Upper lobe of left lung (tissue), 4 donors: ENCODE results near the gene LIPA.

Experiments
- EP300 ChIP-seq, 4 donors: sonication (generic); formaldehyde crosslinking; IDR thresholded peaks; one replicate each; pipeline ENCODE4 v1.5.1; 2017; ENCODE audit warnings: antibody characterized with exemption in 4 of 4, control low read depth in 2 of 4
- POLR2A ChIP-seq, 4 donors: fragments of 450-650 bp; IDR thresholded peaks; one replicate each; pipeline ENCODE4 v1.5.1; 2016 to 2017; ENCODE audit warnings: antibody characterized with exemption in 4 of 4, mild to moderate bottlenecking in 2 of 4
- POLR2AphosphoS5 ChIP-seq, 2 donors: sonication (generic); formaldehyde crosslinking; IDR thresholded peaks; one replicate each; pipeline ENCODE4 v1.5.1; 2017; ENCODE audit warnings: antibody characterized with exemption in 2 of 2
- TF ChIP-seq, protein P1 (sequence below), 6 experiments: fragments of 450-650 bp in 4 of 6; fragments of 200-600 bp in 2 of 6; sonication (generic) in 2 of 6; IDR thresholded peaks; one replicate each; pipeline ENCODE4 v1.5.1; 2016 to 2019; ENCODE audit warnings: antibody characterized with exemption in 6 of 6

DNA sequence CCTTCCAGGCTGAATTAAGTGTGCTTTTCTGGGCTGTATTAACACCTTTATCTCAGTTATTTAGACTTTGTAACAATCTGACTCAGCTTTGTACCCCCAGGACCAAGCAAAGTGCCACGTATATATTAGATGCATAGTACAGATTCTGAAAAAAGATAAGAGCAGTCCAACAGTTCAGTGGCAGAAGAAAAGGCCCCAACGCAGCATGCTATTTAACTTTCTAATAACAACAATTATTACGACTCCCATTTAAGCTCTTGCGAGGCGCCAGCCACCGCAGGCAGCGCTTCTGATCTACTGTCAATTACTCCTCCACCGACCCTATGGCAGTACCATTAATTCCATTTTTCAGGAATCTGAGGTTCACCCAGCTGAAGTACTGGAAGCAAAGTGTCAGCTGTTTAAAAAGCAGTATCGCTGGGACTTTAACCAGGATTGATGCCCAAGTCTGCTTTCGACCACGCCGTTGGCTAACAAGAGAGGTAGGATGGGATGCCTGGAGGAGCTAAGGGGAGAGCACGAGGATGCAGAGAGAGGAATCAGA, 638 bp downstream of the LIPA start:
- TF ChIP-seq, protein P1, sequence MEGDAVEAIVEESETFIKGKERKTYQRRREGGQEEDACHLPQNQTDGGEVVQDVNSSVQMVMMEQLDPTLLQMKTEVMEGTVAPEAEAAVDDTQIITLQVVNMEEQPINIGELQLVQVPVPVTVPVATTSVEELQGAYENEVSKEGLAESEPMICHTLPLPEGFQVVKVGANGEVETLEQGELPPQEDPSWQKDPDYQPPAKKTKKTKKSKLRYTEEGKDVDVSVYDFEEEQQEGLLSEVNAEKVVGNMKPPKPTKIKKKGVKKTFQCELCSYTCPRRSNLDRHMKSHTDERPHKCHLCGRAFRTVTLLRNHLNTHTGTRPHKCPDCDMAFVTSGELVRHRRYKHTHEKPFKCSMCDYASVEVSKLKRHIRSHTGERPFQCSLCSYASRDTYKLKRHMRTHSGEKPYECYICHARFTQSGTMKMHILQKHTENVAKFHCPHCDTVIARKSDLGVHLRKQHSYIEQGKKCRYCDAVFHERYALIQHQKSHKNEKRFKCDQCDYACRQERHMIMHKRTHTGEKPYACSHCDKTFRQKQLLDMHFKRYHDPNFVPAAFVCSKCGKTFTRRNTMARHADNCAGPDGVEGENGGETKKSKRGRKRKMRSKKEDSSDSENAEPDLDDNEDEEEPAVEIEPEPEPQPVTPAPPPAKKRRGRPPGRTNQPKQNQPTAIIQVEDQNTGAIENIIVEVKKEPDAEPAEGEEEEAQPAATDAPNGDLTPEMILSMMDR (IDR thresholded peaks at IDR 0.05), result no peak
- TF ChIP-seq POLR2A (IDR thresholded peaks at IDR 0.05) (no peak), EP300 (IDR thresholded peaks at IDR 0.05) (no peak), POLR2AphosphoS5 (IDR thresholded peaks at IDR 0.05) (no peak)
